GM10266 (cell line): ENCODE data around the gene CNIH1.
"Not testable (repeated sequence)": the region's sequence is repeated elsewhere in the genome, so short reads cannot be mapped to it uniquely, and the experiment has no call there.

Source experiments
- DNase-seq: peaks from one replicate; pipeline ENCODE4 v3.0.0; 2012; ENCODE audit errors: extremely low spot score
- TF ChIP-seq, protein P1 (sequence below): IDR thresholded peaks from 2 replicates; pipeline ENCODE4 v1.5.1; 2012; ENCODE audit warnings: mild to moderate bottlenecking, low read depth; ENCODE audit not compliant: control insufficient read depth, insufficient read depth; ENCODE audit errors: missing control alignments

The CNIH1 gene

DNA sequence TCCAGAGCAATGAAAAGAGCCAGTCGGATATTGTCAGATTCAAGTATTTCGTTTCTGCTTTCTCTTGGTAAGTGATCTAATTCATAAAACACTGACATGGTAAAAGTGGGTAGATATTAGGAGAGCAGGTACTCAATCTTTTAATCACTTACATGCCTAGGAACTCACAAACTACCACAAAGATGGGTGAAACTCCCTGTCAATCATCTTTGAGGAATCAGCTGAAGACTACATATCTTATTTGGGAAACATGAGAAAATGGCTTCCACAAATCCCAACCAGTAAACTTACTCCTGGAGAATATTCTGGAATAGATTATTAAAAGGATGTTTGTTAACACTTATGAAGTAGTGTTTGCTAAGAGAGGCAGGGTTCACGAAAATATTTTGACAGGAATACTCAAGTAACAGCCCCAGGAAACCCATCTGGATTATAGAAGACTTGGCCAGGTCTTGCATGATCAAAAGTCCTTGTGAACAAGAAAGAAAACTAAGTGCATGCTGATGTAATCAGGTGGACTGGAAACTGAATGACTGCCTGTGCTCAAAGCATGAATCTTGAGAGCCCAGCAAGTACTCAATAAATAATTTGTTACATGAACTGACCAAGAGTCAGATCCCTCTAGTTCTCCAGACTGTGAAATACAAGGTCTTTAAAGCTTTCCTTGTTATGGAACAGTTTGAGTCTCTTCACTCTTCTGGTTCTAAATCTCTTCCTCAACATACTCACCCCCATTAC, 15.5 kb downstream of the CNIH1 start:
- no peak for DNase-seq
- TF ChIP-seq, protein P1, sequence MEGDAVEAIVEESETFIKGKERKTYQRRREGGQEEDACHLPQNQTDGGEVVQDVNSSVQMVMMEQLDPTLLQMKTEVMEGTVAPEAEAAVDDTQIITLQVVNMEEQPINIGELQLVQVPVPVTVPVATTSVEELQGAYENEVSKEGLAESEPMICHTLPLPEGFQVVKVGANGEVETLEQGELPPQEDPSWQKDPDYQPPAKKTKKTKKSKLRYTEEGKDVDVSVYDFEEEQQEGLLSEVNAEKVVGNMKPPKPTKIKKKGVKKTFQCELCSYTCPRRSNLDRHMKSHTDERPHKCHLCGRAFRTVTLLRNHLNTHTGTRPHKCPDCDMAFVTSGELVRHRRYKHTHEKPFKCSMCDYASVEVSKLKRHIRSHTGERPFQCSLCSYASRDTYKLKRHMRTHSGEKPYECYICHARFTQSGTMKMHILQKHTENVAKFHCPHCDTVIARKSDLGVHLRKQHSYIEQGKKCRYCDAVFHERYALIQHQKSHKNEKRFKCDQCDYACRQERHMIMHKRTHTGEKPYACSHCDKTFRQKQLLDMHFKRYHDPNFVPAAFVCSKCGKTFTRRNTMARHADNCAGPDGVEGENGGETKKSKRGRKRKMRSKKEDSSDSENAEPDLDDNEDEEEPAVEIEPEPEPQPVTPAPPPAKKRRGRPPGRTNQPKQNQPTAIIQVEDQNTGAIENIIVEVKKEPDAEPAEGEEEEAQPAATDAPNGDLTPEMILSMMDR: no peak

GRCh38 chr14:54425068-54425467, 16.1 kb downstream of the CNIH1 start:
- DNase-seq: no peak
- TF ChIP-seq, protein P1: no peak

DNA sequence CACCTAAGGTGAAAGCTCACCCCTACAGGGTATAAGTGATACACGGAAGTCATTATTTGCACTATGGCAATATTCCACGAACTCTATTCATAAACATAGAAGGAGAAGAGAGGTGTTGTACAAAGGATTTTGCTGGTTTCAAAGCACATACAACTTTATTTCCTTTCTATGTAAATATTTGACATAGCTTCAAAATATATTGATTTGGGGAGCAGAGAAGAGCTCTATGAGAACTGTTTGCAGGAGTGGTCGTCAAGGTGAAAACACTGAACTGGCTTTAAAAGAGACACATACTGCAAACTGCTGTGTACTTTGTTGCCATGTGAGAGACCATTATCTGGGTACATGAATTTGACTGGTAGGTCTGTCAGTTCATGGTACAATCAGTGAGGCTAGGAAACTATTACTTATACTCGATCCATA, 16.7 kb downstream of the CNIH1 start:
- no peak for DNase-seq
- TF ChIP-seq, protein P1: no peak

GRCh38 chr14:54423991-54424390, 17.2 kb downstream of the CNIH1 start:
- TF ChIP-seq, protein P1: no peak
- DNase-seq: no peak

- no peak for DNase-seq
- TF ChIP-seq, protein P1: peak; percentile 30
Observed at GRCh38 chr14:54420478-54421142, 20.6 kb downstream of the CNIH1 start.

- TF ChIP-seq, protein P1: no peak
- DNase-seq: no peak
Observed at GRCh38 chr14:54411371-54411770, 29.8 kb downstream of the CNIH1 start.

GRCh38 chr14:54410215-54410614, 31.0 kb downstream of the CNIH1 start:
- TF ChIP-seq, protein P1: no peak
- DNase-seq: no peak

DNA sequence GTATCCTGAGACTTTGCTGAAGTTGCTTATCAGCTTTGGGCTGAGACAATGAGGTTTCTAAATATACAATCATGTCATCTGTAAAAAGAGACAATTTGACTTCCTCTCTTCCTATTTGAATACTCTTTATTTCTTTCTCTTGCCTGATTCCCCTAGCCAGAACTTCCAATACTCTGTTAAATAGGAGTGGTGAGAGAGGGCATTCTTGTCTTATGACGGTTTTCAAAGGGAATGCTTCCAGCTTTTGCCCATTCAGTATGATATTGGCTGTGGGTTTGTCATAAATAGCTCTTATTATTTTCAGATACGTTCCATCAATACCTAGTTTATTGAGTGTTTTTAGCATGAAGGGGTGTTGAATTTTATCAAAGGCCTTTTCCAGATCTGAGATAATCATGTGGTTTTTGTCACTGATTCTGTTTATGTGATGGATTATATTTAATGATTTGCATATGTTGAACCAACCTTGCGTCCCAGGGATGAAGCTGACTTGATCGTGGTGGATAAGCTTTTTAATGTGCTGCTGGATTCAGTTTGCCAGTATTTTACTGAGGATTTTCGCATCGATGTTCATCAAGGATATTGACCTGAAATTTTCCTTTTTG, 37.7 kb downstream of the CNIH1 start:
- DNase-seq: not testable (repeated sequence)
